ENCODE measurements around the gene RBL2. TPM values are rescaled to one million over a fixed set of nuclear protein-coding genes. Genes with fewer than 3 reads are reported as not detected.

Gene RBL2
- total and polyA plus RNA-seq, 2 donors (not counting 3 experiments of a cell fraction or from before 2014, with no cell fraction given): 22.5 to 30.7 TPM

DNA sequence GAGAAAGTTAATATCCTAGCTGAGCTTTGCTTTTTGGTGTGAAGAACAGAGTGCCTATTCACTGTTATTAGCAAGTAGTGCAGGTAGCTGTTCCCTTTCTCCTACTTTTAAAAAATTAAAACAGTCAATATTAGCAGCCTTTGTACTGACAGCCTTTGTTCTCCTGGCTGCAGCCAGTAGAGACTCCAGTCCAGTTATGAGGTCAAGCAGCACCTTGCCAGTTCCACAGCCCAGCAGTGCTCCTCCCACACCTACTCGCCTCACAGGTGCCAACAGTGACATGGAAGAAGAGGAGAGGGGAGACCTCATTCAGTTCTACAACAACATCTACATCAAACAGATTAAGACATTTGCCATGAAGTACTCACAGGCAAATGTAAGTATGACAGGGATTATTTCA is 46.1 kb downstream of the RBL2 start:
- no peak for FAIRE-seq
- H3K4me1 ChIP-seq (ENCODE audit: control insufficient read depth, extremely low read depth, insufficient read depth, low read length): peaks cover 10% of the 10 kb centered on the region
- no peaks in the 10 kb centered on the region for H3K79me2 ChIP-seq (ENCODE audit: control insufficient read depth, insufficient read depth, low read length)
- intact Hi-C loops (cut with micrococcal nuclease): no loop called here
- H3K27me3 ChIP-seq (ENCODE audit: control insufficient read depth in 2 of 2, insufficient read depth in 2 of 2, low read length in 2 of 2): no peaks in the 10 kb centered on the region
- H3K27ac ChIP-seq (ENCODE audit: insufficient read depth, low read depth, low read length): no peak overlapping the region
- ChIA-PET POLR2A (no interaction called here), CTCF (interaction anchor here (0.7 to 1.0 kb wide), 2 partner anchors 10 kb away, joined by 3 to 4 read pairs; no protein-coding TSS in a partner anchor)
- H3K9me1 ChIP-seq (replicated peaks; ENCODE audit: control insufficient read depth, extremely low read depth, insufficient read depth, low read length): no peaks in the 10 kb centered on the region
- H2AFZ ChIP-seq (ENCODE audit: low read depth, low read length): no peak overlapping the region
- no peak overlapping the region for H3K4me2 ChIP-seq (ENCODE audit: insufficient read depth, low read length)
- dilution Hi-C loops (cut with MboI; ENCODE audit: extremely low pct_ligation_motif_present, low sequenced_read_pairs): no loop called here
- no peak overlapping the region for H3K9ac ChIP-seq (replicated peaks; ENCODE audit: extremely low read depth, insufficient read depth, low read length)
- H3K4me3 ChIP-seq (replicated peaks in 1 of 3; ENCODE audit: insufficient read depth in 1 of 3, low read depth in 1 of 3, low read length in 3 of 3): no peak overlapping the region
- TF ChIP-seq POLR2A (IDR thresholded peaks at IDR 0.05; ENCODE audit: low read depth, low read length): no peak
- TF ChIP-seq FOS (IDR thresholded peaks at IDR 0.05; ENCODE audit: borderline replicate concordance, insufficient read depth, low read length): no peak
- no peak for TF ChIP-seq JUN (IDR thresholded peaks at IDR 0.05; ENCODE audit: borderline replicate concordance, insufficient read depth, insufficient read length, low read depth)
- TF ChIP-seq, protein P1, sequence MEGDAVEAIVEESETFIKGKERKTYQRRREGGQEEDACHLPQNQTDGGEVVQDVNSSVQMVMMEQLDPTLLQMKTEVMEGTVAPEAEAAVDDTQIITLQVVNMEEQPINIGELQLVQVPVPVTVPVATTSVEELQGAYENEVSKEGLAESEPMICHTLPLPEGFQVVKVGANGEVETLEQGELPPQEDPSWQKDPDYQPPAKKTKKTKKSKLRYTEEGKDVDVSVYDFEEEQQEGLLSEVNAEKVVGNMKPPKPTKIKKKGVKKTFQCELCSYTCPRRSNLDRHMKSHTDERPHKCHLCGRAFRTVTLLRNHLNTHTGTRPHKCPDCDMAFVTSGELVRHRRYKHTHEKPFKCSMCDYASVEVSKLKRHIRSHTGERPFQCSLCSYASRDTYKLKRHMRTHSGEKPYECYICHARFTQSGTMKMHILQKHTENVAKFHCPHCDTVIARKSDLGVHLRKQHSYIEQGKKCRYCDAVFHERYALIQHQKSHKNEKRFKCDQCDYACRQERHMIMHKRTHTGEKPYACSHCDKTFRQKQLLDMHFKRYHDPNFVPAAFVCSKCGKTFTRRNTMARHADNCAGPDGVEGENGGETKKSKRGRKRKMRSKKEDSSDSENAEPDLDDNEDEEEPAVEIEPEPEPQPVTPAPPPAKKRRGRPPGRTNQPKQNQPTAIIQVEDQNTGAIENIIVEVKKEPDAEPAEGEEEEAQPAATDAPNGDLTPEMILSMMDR (IDR thresholded peaks at IDR 0.05; ENCODE audit: extremely low read depth in 1 of 2, insufficient read depth in 1 of 2, low read depth in 1 of 2, low read length in 2 of 2): no peak
- TF ChIP-seq POLR2AphosphoS5 (IDR thresholded peaks at IDR 0.05; ENCODE audit: insufficient read depth, low read depth, low read length): no peak
- no peak for TF ChIP-seq MYC (IDR thresholded peaks at IDR 0.05; ENCODE audit: low read depth, low read length)
- no peak for TF ChIP-seq EZH2 (IDR thresholded peaks at IDR 0.05; ENCODE audit: borderline replicate concordance, low read depth, low read length, severe bottlenecking)
- TF ChIP-seq GATA2 (IDR thresholded peaks at IDR 0.05; ENCODE audit: insufficient read depth, insufficient read length, low read depth, low read length): no peak
- TF ChIP-seq, protein P2, sequence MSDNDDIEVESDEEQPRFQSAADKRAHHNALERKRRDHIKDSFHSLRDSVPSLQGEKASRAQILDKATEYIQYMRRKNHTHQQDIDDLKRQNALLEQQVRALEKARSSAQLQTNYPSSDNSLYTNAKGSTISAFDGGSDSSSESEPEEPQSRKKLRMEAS (IDR thresholded peaks at IDR 0.05; ENCODE audit: insufficient read depth, insufficient read length): no peak
- BruUV-seq (replicated peaks): no TSS peak
- no peaks in the 10 kb centered on the region for H3K9me3 ChIP-seq (replicated peaks; ENCODE audit: control insufficient read depth, insufficient read depth, low read length)
- no peaks in the 10 kb centered on the region for H4K20me1 ChIP-seq (replicated peaks; ENCODE audit: control insufficient read depth, extremely low read depth, insufficient read depth, low read length)
- no peak for DNase-seq (ENCODE audit: low read depth, low spot score)
- H3K36me3 ChIP-seq (ENCODE audit: control insufficient read depth in 2 of 2, extremely low read depth in 1 of 2, insufficient read depth in 2 of 2, low read length in 2 of 2): peaks cover 2 to 12% of the 10 kb centered on the region in 2 experiments

Measured in endothelial cell of umbilical vein (primary cell).